ENCODE measurements around the gene GPR83. TPM values are rescaled to one million over a fixed set of nuclear protein-coding genes. Genes with fewer than 3 reads are reported as not detected.
"Not testable (repeated sequence)": the region's sequence is repeated elsewhere in the genome, so short reads cannot be mapped to it uniquely, and the experiment has no call there.

The GPR83 gene
- total RNA-seq, 4 donors from 2014 or later = 0.21 to 0.28 TPM; not detected in 2

- no peaks in the 10 kb centered on the region for H3K36me3 ChIP-seq
- no peak overlapping the region for H3K27ac ChIP-seq
- no peaks in the 10 kb centered on the region for H3K4me1 ChIP-seq
- H3K4me3 ChIP-seq = no peak overlapping the region
- TF ChIP-seq POLR2A (IDR thresholded peaks at IDR 0.05) (no peak), CTCF (IDR thresholded peaks at IDR 0.05) (no peak)
- no peaks in the 10 kb centered on the region for H3K27me3 ChIP-seq
- DNase-seq = no peak
- no peaks in the 10 kb centered on the region for H3K9me3 ChIP-seq
- intact Hi-C loops (cut with DNase I; ENCODE audit: low total_unique reads) = no loop called here
Measured at GRCh38 chr11:94376841-94377240, 24.4 kb downstream of the GPR83 start.

GRCh38 chr11:94370576-94370975, 30.6 kb downstream of the GPR83 start:
- H3K4me3 ChIP-seq; H3K27me3 ChIP-seq; DNase-seq; H3K4me1 ChIP-seq; H3K36me3 ChIP-seq; intact Hi-C loops (cut with DNase I; ENCODE audit: low total_unique reads); H3K27ac ChIP-seq; H3K9me3 ChIP-seq: not testable (repeated sequence)

- H3K4me1 ChIP-seq; H3K4me3 ChIP-seq; H3K27me3 ChIP-seq; H3K36me3 ChIP-seq; DNase-seq; H3K9me3 ChIP-seq; intact Hi-C loops (cut with DNase I; ENCODE audit: low total_unique reads); H3K27ac ChIP-seq: not testable (repeated sequence)
Measured at GRCh38 chr11:94350850-94351563, 50.2 kb downstream of the GPR83 start.

- H3K4me1 ChIP-seq; H3K9me3 ChIP-seq; DNase-seq; H3K27me3 ChIP-seq; intact Hi-C loops (cut with DNase I; ENCODE audit: low total_unique reads); H3K36me3 ChIP-seq; H3K4me3 ChIP-seq; H3K27ac ChIP-seq: not testable (repeated sequence)
Measured at GRCh38 chr11:94346311-94346710, 54.9 kb downstream of the GPR83 start.

GRCh38 chr11:94343495-94343894, 57.7 kb downstream of the GPR83 start:
- TF ChIP-seq POLR2A (IDR thresholded peaks at IDR 0.05) (no peak), CTCF (IDR thresholded peaks at IDR 0.05) (no peak)
- H3K9me3 ChIP-seq = no peaks in the 10 kb centered on the region
- no peak overlapping the region for H3K4me3 ChIP-seq
- H3K27ac ChIP-seq = no peak overlapping the region
- DNase-seq = no peak
- H3K27me3 ChIP-seq = no peaks in the 10 kb centered on the region
- intact Hi-C loops (cut with DNase I; ENCODE audit: low total_unique reads) = no loop called here
- no peaks in the 10 kb centered on the region for H3K4me1 ChIP-seq
- no peaks in the 10 kb centered on the region for H3K36me3 ChIP-seq

- H3K9me3 ChIP-seq = no peaks in the 10 kb centered on the region
- H3K27ac ChIP-seq = no peak overlapping the region
- no peaks in the 10 kb centered on the region for H3K36me3 ChIP-seq
- TF ChIP-seq CTCF (IDR thresholded peaks at IDR 0.05) (no peak), POLR2A (IDR thresholded peaks at IDR 0.05) (no peak)
- DNase-seq = no peak
- H3K27me3 ChIP-seq = no peaks in the 10 kb centered on the region
- H3K4me3 ChIP-seq = no peak overlapping the region
- intact Hi-C loops (cut with DNase I; ENCODE audit: low total_unique reads) = no loop called here
- no peaks in the 10 kb centered on the region for H3K4me1 ChIP-seq
Measured at GRCh38 chr11:94342250-94342649, 59.0 kb downstream of the GPR83 start.

- TF ChIP-seq CTCF (IDR thresholded peaks at IDR 0.05) (no peak), POLR2A (IDR thresholded peaks at IDR 0.05) (no peak)
- no peak for DNase-seq
- intact Hi-C loops (cut with DNase I; ENCODE audit: low total_unique reads) = no loop called here
Measured at GRCh38 chr11:94338651-94339050, 62.6 kb downstream of the GPR83 start.

More at GRCh38 chr11:94338651-94339050, 62.6 kb downstream of the GPR83 start:
- H3K4me1 ChIP-seq = no peaks in the 10 kb centered on the region
- no peaks in the 10 kb centered on the region for H3K27me3 ChIP-seq
- no peak overlapping the region for H3K27ac ChIP-seq
- no peak overlapping the region for H3K4me3 ChIP-seq
- H3K36me3 ChIP-seq = no peaks in the 10 kb centered on the region
- H3K9me3 ChIP-seq = no peaks in the 10 kb centered on the region
